Endothelial cell (in vitro differentiated cells): Measurements from ENCODE around the gene SOX6. TPM values are rescaled to one million over a fixed set of nuclear protein-coding genes. Genes with fewer than 3 reads are reported as not detected.

Source experiments
- DNase-seq: peaks from one replicate; pipeline ENCODE4 v3.0.0; 2021; ENCODE audit warnings: low spot score
- H3K27ac Mint-ChIP-seq: one replicate; pipeline ENCODE4 v1.8.0; 2021; ENCODE audit warnings: mixed read lengths, inconsistent platforms; ENCODE audit not compliant: unreplicated experiment
- H3K27me3 Mint-ChIP-seq: one replicate; pipeline ENCODE4 v1.8.0; 2021; ENCODE audit warnings: mild to moderate bottlenecking, moderate library complexity, mixed read lengths, inconsistent platforms; ENCODE audit not compliant: unreplicated experiment
- H3K36me3 Mint-ChIP-seq: one replicate; pipeline ENCODE4 v1.8.0; 2021; ENCODE audit warnings: mild to moderate bottlenecking, low read depth, mixed read lengths, inconsistent platforms; ENCODE audit not compliant: unreplicated experiment
- H3K4me1 Mint-ChIP-seq: one replicate; pipeline ENCODE4 v1.8.0; 2021; ENCODE audit warnings: mild to moderate bottlenecking, mixed read lengths, inconsistent platforms; ENCODE audit not compliant: unreplicated experiment
- H3K4me3 Mint-ChIP-seq: one replicate; pipeline ENCODE4 v1.8.0; 2021; ENCODE audit warnings: mild to moderate bottlenecking, mixed read lengths, inconsistent platforms; ENCODE audit not compliant: unreplicated experiment
- H3K9me3 Mint-ChIP-seq: one replicate; pipeline ENCODE4 v1.8.0; 2021; ENCODE audit warnings: mixed read lengths, inconsistent platforms; ENCODE audit not compliant: unreplicated experiment
- CTCF ChIP-seq: fragments of 200-600 bp; sonication (generic); IDR thresholded peaks from one replicate; pipeline ENCODE4 v1.5.0; 2021; ENCODE audit warnings: antibody characterized with exemption; ENCODE audit not compliant: unreplicated experiment
- total RNA-seq: library from RNA; stranded (reverse); fragmentation: NEBNext Ultra II Directional; extraction: Animal tissue kit (Norgen Biotek cat#: 25700); gene quantifications from one replicate; pipeline ENCODE4 v1.2.1, GENCODE V29; 2021; ENCODE audit not compliant: unreplicated experiment

The SOX6 gene
- total RNA-seq, 1 donor from 2014 or later = 21.0 TPM

- Mint-ChIP-seq H3K27ac (no peak overlapping the region), H3K36me3 (no peaks in the 10 kb centered on the region), H3K27me3 (peaks cover 1% of the 10 kb centered on the region), H3K4me3 (no peak overlapping the region), H3K9me3 (no peaks in the 10 kb centered on the region), H3K4me1 (peaks cover 11% of the 10 kb centered on the region)
- no peak for DNase-seq
- TF ChIP-seq CTCF = no peak
Measured at GRCh38 chr11:16373768-16374167, 17.4 kb upstream of the SOX6 start.

GRCh38 chr11:16372355-16372754, 16.0 kb upstream of the SOX6 start:
- Mint-ChIP-seq H3K36me3 (no peaks in the 10 kb centered on the region), H3K4me1 (peaks cover 6% of the 10 kb centered on the region), H3K9me3 (no peaks in the 10 kb centered on the region), H3K4me3 (no peak overlapping the region), H3K27ac (no peak overlapping the region), H3K27me3 (peaks cover 1% of the 10 kb centered on the region)
- no peak for TF ChIP-seq CTCF
- DNase-seq = no peak

DNA sequence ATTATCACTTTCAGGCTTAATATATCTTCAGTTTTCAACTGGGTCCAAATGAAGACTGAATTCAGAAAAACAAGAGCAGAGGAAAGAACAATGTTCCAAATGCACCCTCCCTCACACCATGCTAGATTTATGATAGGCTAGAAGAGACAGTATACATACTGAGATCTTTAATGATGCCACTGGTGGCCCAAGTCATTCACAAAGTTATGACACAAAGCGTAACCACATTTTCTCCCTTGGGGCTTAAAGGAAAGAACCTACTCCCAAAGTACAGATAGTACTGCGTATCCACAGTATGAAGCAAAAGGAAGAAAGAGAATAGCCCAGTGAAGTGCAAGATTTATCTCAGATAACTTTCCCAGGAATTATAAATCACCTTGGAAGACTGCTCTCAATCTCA, 10.9 kb upstream of the SOX6 start:
- Mint-ChIP-seq H3K4me1 (peaks cover 5% of the 10 kb centered on the region), H3K36me3 (no peaks in the 10 kb centered on the region), H3K9me3 (no peaks in the 10 kb centered on the region), H3K27ac (no peak overlapping the region), H3K27me3 (no peaks in the 10 kb centered on the region), H3K4me3 (no peak overlapping the region)
- DNase-seq = no peak
- no peak for TF ChIP-seq CTCF

- peaks cover 15% of the 10 kb centered on the region for H3K4me1 Mint-ChIP-seq
- H3K9me3 Mint-ChIP-seq = no peaks in the 10 kb centered on the region
- no peaks in the 10 kb centered on the region for H3K27me3 Mint-ChIP-seq
- TF ChIP-seq CTCF = no peak
- no peak overlapping the region for H3K4me3 Mint-ChIP-seq
- no peaks in the 10 kb centered on the region for H3K36me3 Mint-ChIP-seq
- DNase-seq = no peak
- no peak overlapping the region for H3K27ac Mint-ChIP-seq
Measured at GRCh38 chr11:16365581-16366228, 9.4 kb upstream of the SOX6 start.

DNA sequence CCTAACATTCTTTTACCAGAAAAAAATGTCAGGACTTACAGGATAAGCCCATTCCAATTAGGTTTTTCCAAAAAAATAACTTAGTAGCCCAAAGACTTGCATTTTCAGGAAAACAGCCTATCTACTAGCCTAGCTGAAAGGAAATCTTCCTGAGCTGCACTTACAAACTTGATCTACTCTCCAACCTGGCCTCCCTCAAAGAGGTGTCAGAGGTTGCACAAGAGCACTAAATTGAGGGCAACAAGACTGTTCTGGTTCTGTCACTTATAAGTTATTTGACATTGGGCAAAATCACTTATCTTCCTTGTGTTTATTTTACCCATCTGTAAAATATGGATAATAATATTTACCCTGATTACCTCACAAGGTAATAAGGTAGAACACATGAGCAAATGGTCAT, 7.9 kb upstream of the SOX6 start:
- Mint-ChIP-seq H3K27ac (no peak overlapping the region), H3K36me3 (no peaks in the 10 kb centered on the region), H3K27me3 (no peaks in the 10 kb centered on the region), H3K9me3 (no peaks in the 10 kb centered on the region), H3K4me3 (no peak overlapping the region), H3K4me1 (peaks cover 15% of the 10 kb centered on the region)
- DNase-seq = no peak
- TF ChIP-seq CTCF = no peak
